ENCODE data around the gene PRIM2. TPM values are rescaled to one million over a fixed set of nuclear protein-coding genes. Genes with fewer than 3 reads are reported as not detected.
"Not testable (repeated sequence)": the region's sequence is repeated elsewhere in the genome, so short reads cannot be mapped to it uniquely, and the experiment has no call there.

PRIM2 gene
- total RNA-seq, 1 experiment from 2014 or later = 44.0 TPM

- H3K79me2 ChIP-seq (ENCODE audit: insufficient read depth, low read length) = no peaks in the 10 kb centered on the region
- H3K9me3 ChIP-seq (ENCODE audit: control insufficient read depth in 1 of 2, insufficient read depth in 1 of 2, low read depth in 1 of 2, low read length in 2 of 2) = no peaks in the 10 kb centered on the region
- DNase-seq (ENCODE audit: low read depth, low spot score) (no peak), ATAC-seq (no peak)
- H2AFZ ChIP-seq (ENCODE audit: low read depth, low read length, poor library complexity, severe bottlenecking) = peak overlapping the region; percentile 71
- BruUV-seq (replicated peaks) = no TSS peak
- no peak for TF ChIP-seq EZH2 (IDR thresholded peaks at IDR 0.05)
- no peak for TF ChIP-seq POLR2AphosphoS5 (IDR thresholded peaks at IDR 0.05; ENCODE audit: low read depth, low read length)
- TF ChIP-seq CEBPB (IDR thresholded peaks at IDR 0.05; ENCODE audit: low read depth) = no peak
- TF ChIP-seq ZFX (IDR thresholded peaks at IDR 0.05) = no peak
- TF ChIP-seq SRF (IDR thresholded peaks at IDR 0.05; ENCODE audit: low read depth) = no peak
- no peak for TF ChIP-seq EGR1 (IDR thresholded peaks at IDR 0.05; ENCODE audit: low read depth)
- TF ChIP-seq MAX (IDR thresholded peaks at IDR 0.05) = 0 out of 2 replicates have a peak, but pooled peaks have one; percentile 0
- intact Hi-C loops (cut with micrococcal nuclease) = loop anchor here (1.0 kb wide), 1 partner anchor 48 kb away; no protein-coding TSS in a partner anchor
- no peak overlapping the region for H3K27ac ChIP-seq (ENCODE audit: low read depth, low read length)
- ChIA-PET CTCF (no interaction called here), RAD21 (ENCODE audit: low non-redundant PET in 1 of 2, low total read pairs in 2 of 2, uncharacterized antibody in 2 of 2, unreplicated experiment in 2 of 2) (no interaction called here), POLR2A (no interaction called here)
- no peaks in the 10 kb centered on the region for H4K20me1 ChIP-seq (ENCODE audit: insufficient read depth)
- no peaks in the 10 kb centered on the region for H3K9me2 ChIP-seq (ENCODE audit: insufficient read depth)
- peaks cover 0 to 7% of the 10 kb centered on the region in 2 experiments; a peak in 1 of 4 replicates for H3K4me1 ChIP-seq (ENCODE audit: control insufficient read depth in 1 of 2, insufficient read depth in 2 of 2, low read length in 2 of 2)
- H3K4me3 ChIP-seq (replicated peaks in 1 of 2; ENCODE audit: low read depth in 1 of 2, low read length in 2 of 2) = no peak overlapping the region
- H3K9ac ChIP-seq (ENCODE audit: low read length) = no peak overlapping the region
- H3K27me3 ChIP-seq (ENCODE audit: insufficient read depth, low read length) = no peaks in the 10 kb centered on the region
- H3K36me3 ChIP-seq (ENCODE audit: control insufficient read depth in 1 of 2, insufficient read depth in 2 of 2, low read length in 2 of 2) = no peaks in the 10 kb centered on the region
- 0 out of 2 replicates have a peak overlapping the region, but pooled peaks have one; percentile 22 for H3K4me2 ChIP-seq (ENCODE audit: low read length)
Measured at GRCh38 chr6:57268294-57268640, 49.2 kb upstream of the PRIM2 start.

- BruUV-seq (replicated peaks); ATAC-seq: not testable (repeated sequence)
Measured at GRCh38 chr6:57274113-57274824, 43.2 kb upstream of the PRIM2 start.

More at GRCh38 chr6:57274113-57274824, 43.2 kb upstream of the PRIM2 start:
- H3K4me3 ChIP-seq (replicated peaks in 1 of 2; ENCODE audit: low read depth in 1 of 2, low read length in 2 of 2); H2AFZ ChIP-seq (ENCODE audit: low read depth, low read length, poor library complexity, severe bottlenecking); H3K9me3 ChIP-seq (ENCODE audit: control insufficient read depth in 1 of 2, insufficient read depth in 1 of 2, low read depth in 1 of 2, low read length in 2 of 2); H3K79me2 ChIP-seq (ENCODE audit: insufficient read depth, low read length); H3K27me3 ChIP-seq (ENCODE audit: insufficient read depth, low read length); intact Hi-C loops (cut with micrococcal nuclease); CTCF ChIA-PET; DNase-seq (ENCODE audit: low read depth, low spot score); H4K20me1 ChIP-seq (ENCODE audit: insufficient read depth); RAD21 ChIA-PET (ENCODE audit: low non-redundant PET in 1 of 2, low total read pairs in 2 of 2, uncharacterized antibody in 2 of 2, unreplicated experiment in 2 of 2); H3K4me1 ChIP-seq (ENCODE audit: control insufficient read depth in 1 of 2, insufficient read depth in 2 of 2, low read length in 2 of 2); H3K9ac ChIP-seq (ENCODE audit: low read length); H3K9me2 ChIP-seq (ENCODE audit: insufficient read depth); H3K27ac ChIP-seq (ENCODE audit: low read depth, low read length); POLR2A ChIA-PET; H3K36me3 ChIP-seq (ENCODE audit: control insufficient read depth in 1 of 2, insufficient read depth in 2 of 2, low read length in 2 of 2): not testable (repeated sequence)
- peak overlapping the region; percentile 27; the same call in 1 of the 2 replicates for H3K4me2 ChIP-seq (ENCODE audit: low read length)

Data from HCT116 (cell line).